Progenitor cell of endocrine pancreas (in vitro differentiated cells): ENCODE data around the gene KCNIP4. TPM values are rescaled to one million over a fixed set of nuclear protein-coding genes. Genes with fewer than 3 reads are reported as not detected.
A peak's percentile ranks its signal among the peaks of the same experiment; 100 is the strongest.

Source experiments
- DNase-seq: peaks from one replicate; pipeline ENCODE4 v3.0.0; 2021; ENCODE audit warnings: low spot score; ENCODE audit not compliant: unreplicated experiment
- H3K27ac Mint-ChIP-seq: 2 replicates; pipeline ENCODE4 v1.8.0; 2021; ENCODE audit warnings: mild to moderate bottlenecking, moderate library complexity, mixed read lengths
- H3K27me3 Mint-ChIP-seq: 2 replicates; pipeline ENCODE4 v1.8.0; 2021; ENCODE audit warnings: mixed read lengths
- H3K36me3 Mint-ChIP-seq: 2 replicates; pipeline ENCODE4 v1.8.0; 2022; ENCODE audit warnings: mixed read lengths; ENCODE audit not compliant: insufficient read depth
- H3K4me1 Mint-ChIP-seq: 2 replicates; pipeline ENCODE4 v1.8.0; 2021; ENCODE audit warnings: low read depth, mixed read lengths
- H3K4me3 Mint-ChIP-seq: 2 replicates; pipeline ENCODE4 v1.8.0; 2021; ENCODE audit warnings: low read depth, mild to moderate bottlenecking, moderate library complexity, mixed read lengths
- H3K9me3 Mint-ChIP-seq: 2 replicates; pipeline ENCODE4 v1.8.0; 2021; ENCODE audit warnings: low read depth, mixed read lengths
- CTCF ChIP-seq: fragments of 200-600 bp; sonication (generic); IDR thresholded peaks from one replicate; pipeline ENCODE4 v1.5.0; 2021; ENCODE audit warnings: antibody characterized with exemption, mild to moderate bottlenecking; ENCODE audit not compliant: unreplicated experiment
- total RNA-seq: library from RNA; stranded (reverse); gene quantifications from 2 replicates; pipeline ENCODE4 v1.2.1, GENCODE V29; 2021

Gene KCNIP4
- total RNA-seq, 1 donor from 2014 or later, result 0.43 TPM

DNA sequence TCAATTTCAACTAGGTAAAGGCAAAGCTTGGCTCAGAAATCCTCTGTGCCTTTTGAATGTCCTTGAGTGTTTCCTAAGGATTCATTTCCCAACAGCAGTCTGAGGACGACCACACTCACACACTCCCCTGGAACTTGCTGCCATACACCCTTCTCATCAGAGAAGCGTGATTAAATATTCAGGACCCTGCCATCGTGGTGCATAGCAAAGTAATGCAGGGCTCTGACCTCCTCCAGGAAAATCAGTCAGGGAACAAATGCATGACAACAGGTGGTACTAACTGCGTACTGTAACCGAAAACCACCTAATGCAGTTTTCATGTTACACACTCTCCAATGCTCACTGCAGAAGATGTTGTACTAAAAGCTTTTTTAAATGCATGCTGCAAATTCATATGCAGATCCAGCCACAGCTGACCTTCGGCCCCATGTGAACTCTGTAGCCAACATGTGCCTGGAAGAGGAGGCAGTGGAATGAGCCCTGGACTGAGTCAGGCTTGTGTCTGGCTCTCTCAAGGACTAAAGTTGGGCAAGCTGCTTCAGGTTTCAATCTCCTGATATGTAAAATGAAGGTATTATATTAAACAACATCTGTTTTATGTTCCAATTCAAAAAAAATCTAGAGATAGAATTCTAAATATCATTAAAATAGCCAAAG, 238.3 kb downstream of the KCNIP4 start:
- H3K4me3 Mint-ChIP-seq, result no peak overlapping the region
- H3K4me1 Mint-ChIP-seq, result peaks cover 4% of the 10 kb centered on the region
- no peak for DNase-seq
- no peaks in the 10 kb centered on the region for H3K27me3 Mint-ChIP-seq
- no peak for TF ChIP-seq CTCF
- no peaks in the 10 kb centered on the region for H3K9me3 Mint-ChIP-seq
- no peak overlapping the region for H3K27ac Mint-ChIP-seq
- H3K36me3 Mint-ChIP-seq, result no peaks in the 10 kb centered on the region

DNA sequence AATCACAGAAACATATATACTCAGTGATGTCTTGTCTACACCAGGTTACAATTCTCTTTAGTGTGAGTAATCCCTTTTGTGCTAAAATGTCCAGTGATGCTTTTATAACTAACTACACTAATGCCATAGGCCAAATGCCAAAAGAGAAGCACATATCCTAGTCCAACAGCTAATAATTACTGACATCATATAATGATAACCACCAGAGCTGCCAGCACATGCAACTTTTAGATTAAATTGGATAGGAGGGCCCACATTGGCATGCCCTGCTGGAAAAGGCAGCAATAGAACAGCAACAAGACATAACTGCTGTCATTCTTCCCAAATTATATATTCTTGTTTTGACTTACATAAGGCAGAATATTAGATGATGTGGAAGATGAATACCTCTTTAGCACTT, 238.8 kb downstream of the KCNIP4 start:
- peaks cover 4% of the 10 kb centered on the region for H3K4me1 Mint-ChIP-seq
- no peaks in the 10 kb centered on the region for H3K36me3 Mint-ChIP-seq
- H3K27ac Mint-ChIP-seq, result no peak overlapping the region
- no peak for DNase-seq
- H3K4me3 Mint-ChIP-seq, result no peak overlapping the region
- no peaks in the 10 kb centered on the region for H3K9me3 Mint-ChIP-seq
- TF ChIP-seq CTCF, result no peak
- H3K27me3 Mint-ChIP-seq, result no peaks in the 10 kb centered on the region

- no peaks in the 10 kb centered on the region for H3K9me3 Mint-ChIP-seq
Measured at GRCh38 chr4:21709031-21709430, 239.5 kb downstream of the KCNIP4 start.

DNA sequence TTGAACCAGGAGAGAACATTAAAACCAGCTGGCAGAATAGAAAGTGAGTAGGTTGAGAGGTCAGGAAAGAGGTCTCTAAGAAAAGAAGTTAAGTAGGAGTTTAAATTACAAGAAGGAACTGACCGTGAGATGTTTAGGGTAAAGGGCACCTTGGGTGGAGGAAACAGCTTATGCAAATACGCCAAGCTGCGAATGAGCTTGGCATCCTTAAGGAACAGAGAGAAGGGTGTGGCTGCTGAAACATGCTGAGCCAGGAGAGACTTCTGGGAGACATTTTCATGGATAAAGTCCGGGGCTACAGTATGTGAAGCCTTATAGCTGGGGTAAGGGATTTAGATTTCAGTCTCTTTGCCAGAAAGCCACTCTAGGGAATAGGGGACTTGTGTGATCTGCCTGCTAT, 249.1 kb downstream of the KCNIP4 start:
- Mint-ChIP-seq H3K4me1 (peaks cover 6% of the 10 kb centered on the region), H3K4me3 (no peak overlapping the region), H3K27me3 (peaks cover 21% of the 10 kb centered on the region), H3K9me3 (no peaks in the 10 kb centered on the region), H3K36me3 (no peaks in the 10 kb centered on the region), H3K27ac (no peak overlapping the region)
- DNase-seq, result no peak
- TF ChIP-seq CTCF, result no peak

More at GRCh38 chr4:21709031-21709430, 239.5 kb downstream of the KCNIP4 start:
- no peak for TF ChIP-seq CTCF
- H3K36me3 Mint-ChIP-seq, result no peaks in the 10 kb centered on the region
- H3K4me1 Mint-ChIP-seq, result peaks cover 4% of the 10 kb centered on the region
- H3K27me3 Mint-ChIP-seq, result no peaks in the 10 kb centered on the region
- no peak overlapping the region for H3K27ac Mint-ChIP-seq
- DNase-seq, result no peak
- H3K4me3 Mint-ChIP-seq, result no peak overlapping the region

DNA sequence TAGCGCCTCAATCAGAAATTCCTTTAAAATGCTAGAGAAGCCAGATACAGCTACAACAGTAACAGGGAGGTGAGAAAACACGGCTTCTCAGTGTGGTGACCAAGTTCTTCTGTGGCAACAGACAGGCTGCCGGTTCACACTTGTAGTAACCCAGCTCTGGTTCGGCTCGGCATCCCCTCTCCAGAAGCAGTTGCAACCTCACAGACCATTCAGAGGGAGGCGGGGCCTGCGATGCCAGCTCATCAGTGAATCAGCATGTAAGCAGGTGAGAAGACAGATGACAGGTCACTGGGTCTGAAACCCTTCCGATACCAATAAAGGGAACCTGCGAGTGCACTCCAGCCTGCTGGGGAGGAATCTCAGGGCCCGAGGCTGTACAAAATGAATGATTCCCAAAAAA, 251.0 kb downstream of the KCNIP4 start:
- Mint-ChIP-seq H3K27me3 (peaks cover 21% of the 10 kb centered on the region), H3K9me3 (no peaks in the 10 kb centered on the region), H3K4me3 (peak overlapping the region; percentile 50), H3K4me1 (peaks cover 8% of the 10 kb centered on the region), H3K36me3 (no peaks in the 10 kb centered on the region), H3K27ac (no peak overlapping the region)
- peak; percentile 11 for DNase-seq
- TF ChIP-seq CTCF, result no peak
